ENCODE measurements around the gene NOVA2.

NOVA2 gene, protein sequence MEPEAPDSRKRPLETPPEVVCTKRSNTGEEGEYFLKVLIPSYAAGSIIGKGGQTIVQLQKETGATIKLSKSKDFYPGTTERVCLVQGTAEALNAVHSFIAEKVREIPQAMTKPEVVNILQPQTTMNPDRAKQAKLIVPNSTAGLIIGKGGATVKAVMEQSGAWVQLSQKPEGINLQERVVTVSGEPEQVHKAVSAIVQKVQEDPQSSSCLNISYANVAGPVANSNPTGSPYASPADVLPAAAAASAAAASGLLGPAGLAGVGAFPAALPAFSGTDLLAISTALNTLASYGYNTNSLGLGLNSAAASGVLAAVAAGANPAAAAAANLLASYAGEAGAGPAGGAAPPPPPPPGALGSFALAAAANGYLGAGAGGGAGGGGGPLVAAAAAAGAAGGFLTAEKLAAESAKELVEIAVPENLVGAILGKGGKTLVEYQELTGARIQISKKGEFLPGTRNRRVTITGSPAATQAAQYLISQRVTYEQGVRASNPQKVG

DNA sequence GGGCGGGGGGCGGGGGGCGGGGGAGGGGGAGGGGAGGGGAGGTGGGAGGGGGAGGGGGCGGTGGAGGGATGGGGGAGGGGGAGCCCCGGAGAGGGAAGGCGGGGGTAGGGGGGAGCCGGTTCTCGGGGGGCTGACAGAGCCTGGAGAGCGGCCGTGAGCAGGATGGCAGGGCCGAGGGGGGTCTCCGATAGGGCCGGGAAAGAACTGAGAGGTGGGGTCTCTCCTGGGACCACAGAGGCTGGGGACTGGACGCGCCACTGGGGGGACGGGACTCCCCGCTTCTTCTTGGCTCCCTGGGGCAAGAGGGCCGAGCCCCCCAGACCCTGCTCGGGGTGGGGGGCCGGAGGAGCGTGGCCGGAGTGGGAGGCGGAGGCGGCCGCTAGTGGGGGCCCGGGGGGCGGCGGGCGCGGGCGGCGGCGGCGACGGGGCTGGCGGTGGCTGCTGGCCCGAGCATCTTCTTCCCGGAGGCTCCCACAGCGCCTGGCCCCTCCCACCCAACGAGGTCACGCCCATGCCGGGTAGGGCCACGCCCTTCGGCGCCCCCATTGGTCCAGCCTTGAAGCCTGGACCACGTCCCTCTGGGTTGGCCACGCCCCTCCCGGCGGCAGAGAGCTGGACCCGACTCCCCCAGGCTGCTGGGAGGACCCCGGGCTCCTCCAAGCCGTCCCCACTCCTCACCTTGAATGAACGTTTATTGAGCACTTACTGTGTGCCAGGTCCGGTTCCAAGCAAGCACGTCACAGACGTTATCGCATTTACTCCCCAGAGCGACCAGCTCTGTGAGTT, at the start of gene NOVA2:
NOVA2 (minus strand) TSS at position 313 of the 786 bp plus-strand sequence. CDS start 514 bp downstream, outside the sequence.
- no peak for DNase-seq

DNA sequence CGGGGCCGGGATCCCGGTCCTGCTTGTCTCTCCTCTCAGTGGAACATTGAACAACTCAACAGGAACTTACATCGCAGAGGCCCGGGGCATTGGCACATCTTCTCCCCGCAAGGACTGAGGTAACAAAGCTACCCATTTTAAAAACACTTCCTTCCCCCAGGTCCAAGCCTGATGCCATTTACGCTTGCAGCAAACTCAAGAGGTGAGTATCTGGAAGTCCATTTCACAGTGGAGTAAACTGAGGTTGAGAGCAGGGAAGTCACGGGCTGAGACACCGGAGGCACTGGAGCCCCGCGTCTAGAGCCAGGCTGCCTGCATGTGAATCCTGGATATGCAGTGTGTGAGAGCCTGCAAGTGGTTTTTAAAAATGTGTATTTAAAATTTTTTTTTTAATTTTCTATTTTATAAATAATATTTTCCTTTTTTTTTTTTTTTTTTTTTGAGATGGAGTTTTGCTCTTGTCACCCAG, 49.7 kb upstream of the NOVA2 start:
- no peak for DNase-seq

DNA sequence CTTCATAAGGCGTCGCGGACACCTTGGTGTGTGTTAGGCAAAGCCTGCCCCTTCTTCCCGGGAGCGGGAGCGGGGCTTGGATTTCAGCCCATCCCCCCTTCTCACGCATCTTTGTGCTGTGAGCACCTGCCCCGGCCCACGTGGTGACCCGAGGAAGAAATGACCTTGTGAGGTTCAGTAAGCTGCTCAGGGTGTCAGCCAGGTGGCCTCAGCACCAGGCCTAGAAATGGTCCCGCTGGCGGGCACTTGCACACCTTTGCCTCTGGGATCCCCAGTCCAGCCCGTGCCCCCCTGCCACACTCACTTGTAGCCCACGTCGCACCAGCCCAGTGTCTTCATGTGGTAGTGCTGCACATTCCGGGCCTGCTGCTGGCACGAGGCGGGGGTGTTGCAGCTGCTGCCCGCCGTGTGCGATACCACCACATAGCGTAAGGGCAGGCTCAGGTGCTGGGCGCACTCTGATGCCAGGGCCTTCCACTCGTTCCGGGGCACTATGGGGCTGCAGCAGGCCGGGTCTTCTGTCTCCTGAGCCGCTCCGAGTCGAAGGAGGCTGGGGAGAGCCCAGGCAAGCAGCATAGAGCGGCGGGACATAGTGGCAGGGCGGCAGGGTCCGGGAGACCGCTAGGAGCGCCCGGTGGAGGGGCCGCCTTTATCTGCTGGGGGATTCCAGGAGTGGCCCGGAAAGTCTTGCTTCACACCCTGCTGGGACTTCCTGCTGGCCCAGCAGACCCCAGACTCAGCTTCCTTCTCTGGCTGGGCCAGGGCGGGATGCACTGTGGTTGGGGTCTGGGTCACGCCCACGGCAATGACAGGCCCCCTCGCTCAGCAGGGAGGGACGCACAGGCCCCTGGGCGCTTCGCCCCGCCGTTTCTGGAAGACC, 49.0 kb upstream of the NOVA2 start, which contains the start of gene PGLYRP1:
PGLYRP1 (minus strand) TSS at position 623 of the 880 bp plus-strand sequence; CDS start at position 591, 32 bp downstream.
- DNase-seq, result no peak

DNA sequence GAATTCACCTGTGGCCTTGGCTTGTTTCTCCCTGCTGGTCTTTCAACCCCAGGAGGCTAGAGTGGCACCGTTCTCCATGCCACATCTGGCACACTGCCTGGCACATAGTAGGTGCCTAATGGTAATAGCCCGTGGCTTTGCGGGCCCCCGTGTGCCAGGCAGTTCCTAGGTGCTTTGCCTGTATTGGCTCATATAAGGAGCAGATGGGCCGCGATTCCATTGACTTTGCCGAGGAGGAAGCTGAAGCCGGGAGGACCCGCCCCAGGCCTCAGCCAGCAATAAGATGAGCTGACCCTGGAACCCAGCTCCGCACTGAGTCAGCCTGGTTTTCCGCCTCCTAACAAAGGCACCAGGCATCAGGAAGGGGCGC, 48.4 kb upstream of the NOVA2 start:
- no peak for DNase-seq

DNA sequence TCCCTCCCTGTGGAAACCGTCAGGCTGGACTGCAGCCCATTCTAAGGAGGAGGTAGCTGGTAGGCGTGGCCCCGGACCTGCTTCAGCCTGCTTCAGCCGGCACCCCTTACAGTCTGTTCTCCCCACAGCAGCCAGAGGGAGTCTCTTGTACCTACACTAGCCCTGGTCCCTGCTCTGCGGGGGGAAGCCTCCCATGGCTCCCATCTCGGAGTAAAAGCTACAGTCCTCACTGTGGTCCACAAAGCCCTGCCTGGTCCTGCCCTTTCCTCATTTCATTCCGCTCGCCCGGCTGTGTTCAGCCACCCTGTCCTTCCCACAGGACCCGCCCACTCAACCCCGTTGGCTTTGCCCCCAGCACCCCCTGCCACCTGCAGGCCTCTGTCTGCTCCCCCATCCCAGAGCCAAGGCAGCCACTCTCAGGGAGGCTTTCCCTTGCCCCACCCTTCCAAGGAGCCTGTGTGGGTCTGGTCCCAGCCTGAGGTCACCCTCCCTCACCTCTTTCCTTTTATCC, 47.9 kb upstream of the NOVA2 start:
- no peak for DNase-seq

DNA sequence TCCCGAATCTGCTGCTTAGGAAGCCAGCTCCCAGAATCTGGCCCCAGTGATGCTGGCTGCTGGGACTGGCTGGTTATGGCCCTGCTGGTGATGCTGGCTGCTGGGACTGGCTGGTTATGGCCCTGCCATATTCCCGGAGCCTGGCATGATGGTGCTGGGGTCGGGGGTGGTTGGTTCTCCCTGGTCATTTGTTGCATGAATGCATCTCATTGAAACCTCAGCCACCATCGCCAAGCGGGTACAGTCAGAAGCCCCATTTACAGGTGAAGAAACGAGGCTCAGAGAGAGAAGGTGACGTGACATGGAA, 47.1 kb upstream of the NOVA2 start:
- no peak for DNase-seq

DNA sequence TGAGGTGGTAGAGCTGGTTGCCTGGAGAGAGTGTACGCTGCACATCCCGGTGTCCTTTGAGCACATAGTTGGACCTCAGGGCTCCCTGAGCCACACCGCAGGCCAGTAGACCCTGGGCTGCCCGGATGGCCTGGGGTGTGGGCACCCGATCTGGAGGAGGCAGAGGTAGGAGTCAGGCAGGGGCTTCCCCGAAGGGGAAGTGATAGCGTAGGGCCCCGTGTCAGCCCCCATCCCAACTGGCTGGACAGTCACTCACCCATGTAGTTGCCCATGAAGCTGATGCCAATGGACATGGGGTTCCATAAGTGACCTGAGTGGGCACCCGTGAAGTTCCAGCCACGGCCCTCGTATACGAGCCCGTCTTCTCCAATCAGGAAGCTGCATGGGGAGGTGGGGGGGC, 45.6 kb upstream of the NOVA2 start:
- no peak for DNase-seq

DNA sequence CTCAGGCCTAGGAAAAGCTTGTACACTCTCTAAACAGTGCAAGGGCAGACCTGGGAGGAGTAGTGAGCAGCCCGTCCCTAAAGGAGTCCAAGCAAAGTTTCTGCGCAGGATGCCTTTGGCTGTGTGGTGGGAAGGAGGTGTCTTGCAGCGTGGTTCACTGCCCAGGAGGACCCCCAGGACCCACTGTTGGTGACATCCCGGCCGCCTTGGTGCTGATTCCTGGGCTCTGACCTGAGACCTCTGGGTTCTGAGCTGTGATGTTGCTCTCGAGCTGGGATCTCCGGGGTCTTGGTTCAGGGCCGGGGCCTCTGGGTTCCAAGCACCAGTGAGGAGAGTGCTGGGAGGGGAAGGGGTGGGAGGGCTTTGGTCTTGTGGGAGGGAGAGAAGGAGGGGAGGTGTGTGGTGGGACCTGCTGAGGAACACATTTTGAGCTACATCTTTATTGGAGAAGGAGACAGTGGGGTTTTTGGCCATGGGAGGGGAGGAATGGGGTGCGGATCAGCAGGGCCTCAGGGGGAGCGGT, 45.1 kb upstream of the NOVA2 start:
- DNase-seq, result no peak

DNA sequence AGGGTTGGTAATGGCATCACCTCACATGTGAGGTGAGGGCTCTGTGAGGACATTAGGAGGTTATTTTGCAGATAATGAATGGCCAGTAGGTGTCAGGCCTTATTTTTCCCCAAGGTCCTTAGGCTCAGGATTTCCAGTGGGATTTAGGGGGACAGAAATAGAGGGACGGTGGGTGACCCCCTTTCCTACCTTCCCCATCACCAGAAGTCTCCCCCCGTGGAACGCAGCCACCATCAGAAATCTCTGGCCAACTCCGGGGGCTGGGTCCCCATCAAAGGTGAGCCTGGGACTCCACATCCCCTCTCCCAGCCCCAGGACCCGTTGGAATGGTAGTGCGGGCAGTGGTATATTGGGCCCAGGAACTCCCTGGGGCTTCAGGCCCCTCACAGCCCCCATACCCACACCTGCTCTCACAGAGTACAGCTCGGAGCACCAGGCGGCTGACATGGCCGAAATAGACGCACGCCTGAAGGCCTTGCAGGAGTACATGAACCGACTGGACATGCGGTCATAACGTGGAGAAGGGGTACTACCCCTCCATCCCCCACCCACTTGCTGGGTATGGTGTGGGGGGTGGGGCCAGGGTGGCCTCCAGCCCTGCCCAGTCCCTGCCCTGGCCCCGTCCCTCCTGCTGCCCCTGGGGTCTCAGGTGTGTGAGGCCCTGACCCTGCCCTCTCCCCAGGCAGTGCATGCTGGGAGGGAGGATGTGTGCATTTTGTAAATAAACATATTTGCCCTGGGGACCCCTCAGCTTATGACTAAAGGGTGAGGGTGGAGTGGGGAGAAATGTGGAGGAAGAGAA, 44.4 kb upstream of the NOVA2 start:
- DNase-seq, result no peak

DNA sequence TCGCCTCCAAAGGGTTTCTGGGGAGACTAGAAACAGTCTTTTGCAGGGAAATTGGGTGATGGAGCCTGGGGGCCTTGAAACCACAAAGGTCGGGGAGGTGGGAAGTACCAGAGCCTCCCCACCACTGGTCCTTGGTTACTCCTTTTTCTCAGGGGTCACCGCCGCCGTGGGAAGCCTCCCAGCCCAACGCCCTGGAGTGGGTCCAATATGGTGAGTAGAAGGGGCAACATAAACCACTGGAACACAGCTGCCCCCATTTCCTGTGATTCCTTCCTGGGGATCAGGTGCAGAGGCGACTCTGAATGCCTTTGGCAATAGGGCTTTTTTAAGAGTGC, 43.4 kb upstream of the NOVA2 start:
- no peak for DNase-seq

DNA sequence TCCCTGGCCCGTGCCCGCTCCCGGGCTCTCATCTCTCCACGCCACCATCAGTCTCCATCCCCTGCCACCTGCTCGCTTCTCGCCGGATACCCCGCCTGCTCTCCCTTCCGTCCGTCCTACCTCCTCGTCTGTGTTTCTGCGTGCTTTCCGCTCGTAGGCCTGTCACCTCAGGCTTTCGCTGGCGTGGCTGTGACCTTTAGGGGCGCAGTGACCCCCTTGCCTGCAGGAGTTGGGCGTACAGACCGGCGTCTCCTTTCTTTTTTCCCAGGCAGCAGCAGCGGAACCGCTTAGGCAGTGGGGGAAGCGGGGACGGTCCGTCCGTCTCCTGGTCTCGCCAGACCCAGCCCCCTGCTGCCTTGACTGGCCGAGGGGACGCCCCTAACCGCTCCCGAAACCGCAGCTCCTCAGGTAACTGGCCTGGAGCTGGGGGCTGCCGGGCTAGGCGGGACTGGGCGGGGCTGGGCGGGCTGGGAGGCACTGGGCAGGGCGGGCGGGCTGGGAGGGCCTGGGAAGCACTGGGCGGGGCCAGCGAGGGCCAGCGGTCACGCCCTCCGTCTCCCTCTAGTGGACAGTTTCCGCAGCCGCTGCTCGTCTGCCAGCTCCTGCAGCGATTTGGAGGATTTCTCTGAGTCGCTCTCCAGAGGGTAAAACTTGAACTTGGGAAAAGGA, 42.9 kb upstream of the NOVA2 start:
- peak; percentile 69 for DNase-seq

DNA sequence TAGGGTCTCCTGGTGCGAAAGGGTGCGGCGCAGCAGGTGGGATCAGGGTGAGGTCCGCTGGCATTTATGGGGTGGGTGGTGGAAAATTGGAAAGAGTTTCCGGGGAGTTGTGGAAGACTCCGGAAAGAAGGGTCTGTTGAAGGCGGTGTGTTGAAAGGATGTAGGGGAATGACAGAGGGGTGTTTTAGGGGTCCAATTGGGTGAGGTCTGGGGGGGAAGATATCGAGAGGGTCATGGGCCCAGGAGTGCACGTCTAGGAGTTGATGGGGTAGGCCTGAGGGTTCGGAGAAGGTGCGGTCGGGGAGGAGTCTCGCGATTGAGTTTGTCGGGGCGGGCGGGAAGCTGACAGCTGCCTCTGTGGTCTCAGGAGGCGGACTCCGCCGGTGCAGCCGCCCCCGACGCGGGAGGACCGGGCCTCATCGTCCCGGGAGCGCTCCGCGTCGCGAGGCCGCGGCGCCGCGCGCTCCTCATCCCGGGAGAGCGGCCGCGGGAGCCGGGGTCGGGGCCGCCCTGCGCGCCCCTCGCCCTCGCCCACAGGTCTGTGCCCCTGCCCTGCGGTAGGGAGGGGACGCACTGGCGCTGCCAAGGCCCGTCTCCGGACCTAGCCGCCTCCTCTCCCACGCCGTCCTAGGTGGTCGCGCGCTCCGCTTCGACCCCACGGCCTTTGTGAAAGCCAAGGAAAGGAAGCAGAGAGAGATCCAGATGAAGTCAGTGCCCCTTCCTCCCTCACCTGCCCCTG, 42.2 kb upstream of the NOVA2 start:
- peak; percentile 27 for DNase-seq

DNA sequence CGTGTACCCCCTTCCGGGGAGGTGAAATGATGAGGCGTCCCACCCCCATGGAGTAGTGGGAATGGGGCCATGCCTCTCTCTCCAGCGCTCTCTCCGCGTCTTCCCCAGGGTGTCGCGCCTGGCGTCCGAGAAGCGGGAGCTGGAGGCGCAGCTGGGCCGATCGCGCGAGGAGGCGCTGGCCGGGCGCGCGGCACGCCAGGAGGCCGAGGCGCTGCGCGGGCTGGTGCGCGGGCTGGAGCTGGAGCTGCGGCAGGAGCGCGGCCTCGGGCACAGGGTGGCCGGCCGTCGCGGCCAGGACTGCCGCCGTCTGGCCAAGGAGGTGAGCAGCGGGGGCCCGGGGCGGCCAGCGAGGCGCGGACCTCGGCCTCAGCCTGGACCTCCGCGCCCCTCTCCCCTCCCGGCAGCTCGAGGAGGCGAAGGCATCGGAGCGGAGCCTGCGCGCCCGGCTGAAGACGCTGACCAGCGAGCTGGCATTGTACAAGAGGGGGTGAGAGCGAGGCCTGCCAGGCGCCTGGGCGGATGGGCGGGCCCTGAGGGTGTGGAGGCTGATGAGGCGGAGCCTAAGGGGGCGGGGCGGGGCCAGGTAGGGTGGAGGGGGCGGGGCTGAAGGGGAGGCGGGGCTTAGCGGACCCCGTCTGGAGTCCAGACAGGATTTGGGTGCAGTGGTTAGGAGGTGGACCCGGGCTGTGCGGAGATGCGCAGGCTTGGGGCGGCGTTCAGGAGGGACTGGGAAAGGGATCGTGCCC, 41.4 kb upstream of the NOVA2 start:
- DNase-seq, result peak; percentile 49

DNA sequence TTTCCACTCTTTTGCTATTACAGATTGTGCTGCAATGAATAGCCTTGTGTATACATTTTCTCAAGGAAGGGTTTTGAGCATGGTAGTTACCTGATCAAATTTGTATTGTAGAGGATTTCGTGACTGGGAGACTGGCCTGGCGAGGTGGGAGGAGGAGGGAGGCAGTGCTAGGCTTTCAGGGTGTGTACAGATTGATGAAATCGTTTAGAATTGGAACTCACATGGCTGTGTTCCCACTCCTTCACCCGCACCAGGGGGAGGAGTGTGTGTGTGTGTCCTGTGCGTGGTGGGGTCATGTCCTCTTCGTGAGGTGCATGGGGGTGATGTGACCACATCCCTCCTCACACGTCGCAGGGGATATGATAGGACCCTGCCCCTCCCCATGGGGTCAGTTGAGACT, 40.9 kb upstream of the NOVA2 start:
- no peak for DNase-seq

DNA sequence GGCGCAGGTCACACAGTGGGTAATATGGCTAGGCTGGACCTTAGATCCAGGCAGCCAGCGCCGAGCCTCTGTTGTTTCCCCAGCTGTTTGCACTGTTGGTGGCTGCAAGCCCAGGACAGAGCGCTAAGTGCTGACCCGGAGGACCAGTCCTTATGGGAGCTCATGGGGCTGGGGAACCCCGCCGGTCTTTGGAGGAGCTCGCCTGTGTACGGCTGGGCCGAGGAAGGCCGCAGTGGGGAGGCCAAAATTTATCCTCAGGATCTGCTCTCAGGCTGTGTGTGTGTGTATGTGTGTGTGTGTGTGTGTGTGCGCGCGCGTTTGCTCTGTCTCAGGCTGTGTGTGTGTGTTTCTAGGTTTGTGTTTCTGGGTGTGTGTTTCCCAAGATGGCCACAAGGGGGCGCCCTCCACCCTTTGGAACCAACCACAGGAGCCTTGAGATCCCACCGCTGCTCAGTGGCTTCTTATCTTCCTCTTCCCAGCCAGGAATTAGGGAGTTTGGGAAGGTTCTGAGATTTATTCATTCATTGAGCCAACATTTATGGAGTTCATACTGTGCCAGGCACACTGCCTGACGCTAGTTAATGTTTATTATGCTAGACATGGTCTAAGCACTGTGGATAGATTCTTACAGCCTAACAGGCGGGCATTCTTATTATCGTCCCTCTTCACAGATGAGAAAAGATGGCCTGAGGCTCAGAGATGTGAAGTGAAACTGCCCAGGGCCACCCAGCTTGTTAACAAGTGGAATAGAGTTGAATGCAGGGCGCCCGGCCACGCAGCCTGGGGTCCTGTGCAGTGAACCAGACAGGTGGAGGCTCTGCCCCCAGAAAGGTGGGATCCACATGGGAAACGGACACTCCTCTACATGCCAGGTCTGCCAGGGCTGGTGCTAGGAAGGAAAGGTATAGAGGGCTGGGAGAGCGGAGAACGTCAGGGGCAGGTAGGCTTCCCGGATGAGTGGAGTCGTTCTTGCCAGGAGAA, 36.2 kb upstream of the NOVA2 start:
- DNase-seq, result peak; percentile 57

DNA sequence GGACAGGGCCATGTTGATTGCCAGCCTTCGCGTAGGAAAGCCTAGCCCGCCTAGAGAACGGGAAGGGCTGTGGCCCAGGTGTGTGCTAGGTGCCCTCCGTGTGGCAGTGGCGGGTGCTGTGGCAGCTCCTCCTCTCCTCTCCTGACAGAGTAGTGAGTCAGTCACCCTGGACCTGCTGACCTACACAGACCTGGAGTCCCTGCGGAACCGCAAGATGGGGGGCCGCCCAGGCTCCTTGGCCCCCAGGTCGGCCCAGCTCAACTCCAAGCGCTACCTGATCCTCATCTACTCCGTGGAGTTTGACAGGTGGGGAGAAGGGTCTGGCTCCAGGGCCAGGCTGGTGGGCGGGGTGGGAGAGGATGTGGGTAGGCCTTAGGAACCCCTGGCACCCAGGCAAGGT, 32.7 kb upstream of the NOVA2 start:
- no peak for DNase-seq

DNA sequence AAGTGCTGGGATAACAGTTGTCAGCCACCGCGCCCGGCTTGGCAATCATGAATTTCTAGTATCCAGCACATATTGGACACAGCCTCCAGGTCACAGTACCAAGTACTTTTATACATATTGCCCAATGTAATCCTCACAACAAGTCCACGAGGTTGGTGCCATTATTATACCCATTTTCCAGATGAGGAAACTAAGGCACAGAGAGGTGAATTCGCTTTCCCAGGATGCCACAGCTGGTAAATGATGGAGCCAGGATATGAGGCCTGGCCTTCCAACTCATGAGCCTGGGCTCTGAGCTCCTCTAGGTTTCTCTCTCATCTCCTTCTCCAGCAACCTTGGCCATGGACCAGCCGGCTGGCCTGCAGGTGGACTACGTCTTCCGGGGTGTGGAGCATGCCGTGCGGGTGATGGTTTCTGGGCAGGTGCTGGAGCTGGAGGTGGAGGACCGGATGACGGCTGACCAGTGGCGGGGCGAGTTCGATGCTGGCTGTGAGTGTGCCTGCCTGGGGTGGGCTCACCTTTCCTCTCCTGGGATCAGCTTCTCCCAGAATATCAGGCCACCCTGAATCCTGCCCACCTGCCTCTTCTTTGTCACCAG, 29.1 kb upstream of the NOVA2 start:
- DNase-seq, result no peak
